ENCODE measurements around the gene PAAF1. TPM values are rescaled to one million over a fixed set of nuclear protein-coding genes. Genes with fewer than 3 reads are reported as not detected.

The PAAF1 gene, protein sequence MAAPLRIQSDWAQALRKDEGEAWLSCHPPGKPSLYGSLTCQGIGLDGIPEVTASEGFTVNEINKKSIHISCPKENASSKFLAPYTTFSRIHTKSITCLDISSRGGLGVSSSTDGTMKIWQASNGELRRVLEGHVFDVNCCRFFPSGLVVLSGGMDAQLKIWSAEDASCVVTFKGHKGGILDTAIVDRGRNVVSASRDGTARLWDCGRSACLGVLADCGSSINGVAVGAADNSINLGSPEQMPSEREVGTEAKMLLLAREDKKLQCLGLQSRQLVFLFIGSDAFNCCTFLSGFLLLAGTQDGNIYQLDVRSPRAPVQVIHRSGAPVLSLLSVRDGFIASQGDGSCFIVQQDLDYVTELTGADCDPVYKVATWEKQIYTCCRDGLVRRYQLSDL
- total RNA-seq: 8.9 and 9.7 TPM in 2 replicates

GRCh38 chr11:73876424-73877310 lies at the start of gene PAAF1, which contains the start of gene COA4:
PAAF1 (plus strand) TSS chr11:73876999; CDS start chr11:73877022, 23 bp downstream.
COA4 (minus strand) TSS chr11:73876846; CDS start chr11:73873378, 3,468 bp downstream.

DNA sequence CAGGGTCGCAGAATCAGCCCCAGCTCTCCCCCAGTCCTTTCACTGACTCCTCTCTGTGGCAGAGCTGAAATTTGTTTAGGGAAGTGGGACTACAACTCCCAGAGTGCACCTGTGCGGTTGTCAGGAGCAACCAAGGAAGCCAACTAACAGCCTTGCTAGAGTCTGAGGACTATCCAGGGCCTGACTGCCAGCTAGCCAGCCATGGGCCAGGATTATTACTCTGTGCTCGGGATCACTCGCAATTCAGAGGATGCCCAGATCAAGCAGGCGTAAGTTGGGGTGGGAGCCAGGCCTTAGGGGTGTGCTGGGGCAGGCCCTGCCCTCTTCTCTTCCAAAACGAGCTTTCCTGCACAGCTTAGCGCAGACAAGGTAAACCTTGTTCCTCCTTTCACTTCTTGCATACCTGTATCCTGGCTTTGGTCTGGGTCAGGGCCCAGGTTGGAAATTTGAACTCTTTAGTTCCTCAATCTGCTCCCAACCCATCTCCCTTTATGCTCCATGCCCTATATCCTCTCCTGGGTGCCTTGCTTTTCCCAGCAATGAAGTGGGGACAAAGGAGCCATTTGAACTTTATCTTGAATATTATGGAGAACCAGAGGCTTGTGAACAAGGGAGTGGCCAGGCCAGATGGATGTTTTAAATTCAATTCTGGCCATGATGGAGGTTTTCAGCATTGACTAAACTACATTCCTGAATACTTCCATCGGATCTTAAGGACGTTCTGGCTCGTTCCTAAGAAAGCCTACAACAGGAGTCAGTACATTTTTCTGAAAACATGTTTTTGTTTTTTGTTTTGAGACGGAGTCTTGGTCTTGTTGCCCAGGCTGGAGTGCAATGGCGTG lies 74.3 kb downstream of the PAAF1 start, which contains the start of gene DNAJB13:
Gene DNAJB13 (plus strand): TSS at position 158 of the 842 bp plus-strand sequence. CDS start 44 bp downstream, at position 202.

Other genes starting within 250 kb of the PAAF1 start
- gene PLEKHB1, start 230.4 kb upstream of the PAAF1 start, total RNA-seq: 0.79 TPM in 1 of 2 replicates, not detected in the other
- gene RAB6A, start 115.9 kb upstream of the PAAF1 start, total RNA-seq: 148 and 153 TPM in 2 replicates
- gene MRPL48, start 89.1 kb upstream of the PAAF1 start, total RNA-seq: 31.8 and 31.9 TPM in 2 replicates
- gene COA4, start 153 bp upstream of the PAAF1 start, total RNA-seq: 79.5 and 83.9 TPM in 2 replicates
- not detected in 2 replicates for gene DNAJB13, start 74.0 kb downstream of the PAAF1 start, total RNA-seq
- gene UCP2, start 105.8 kb downstream of the PAAF1 start, total RNA-seq: 0.53 and 2.2 TPM in 2 replicates
- gene UCP3, start 132.1 kb downstream of the PAAF1 start, total RNA-seq: 0.80 and 1.0 TPM in 2 replicates